ENCODE measurements around the gene DNAH5.
"Not testable (repeated sequence)": the region's sequence is repeated elsewhere in the genome, so short reads cannot be mapped to it uniquely, and the experiment has no call there.

The DNAH5 gene

GRCh38 chr5:13831351-13831750 lies 113.1 kb downstream of the DNAH5 start:
- DNase-seq: no peak

- DNase-seq: no peak
Measured at GRCh38 chr5:13830536-13830935, 114.0 kb downstream of the DNAH5 start.

- DNase-seq: no peak
Measured at GRCh38 chr5:13821366-13821765, 123.1 kb downstream of the DNAH5 start.

- DNase-seq: no peak
Measured at GRCh38 chr5:13816126-13816525, 128.4 kb downstream of the DNAH5 start.

GRCh38 chr5:13814301-13814700 lies 130.2 kb downstream of the DNAH5 start:
- DNase-seq: no peak

- DNase-seq: no peak
Measured at GRCh38 chr5:13809921-13810320, 134.6 kb downstream of the DNAH5 start.

- DNase-seq: no peak
Measured at GRCh38 chr5:13804336-13804735, 140.2 kb downstream of the DNAH5 start.

- not testable (repeated sequence) for DNase-seq
Measured at GRCh38 chr5:13798569-13798968, 145.9 kb downstream of the DNAH5 start.

GRCh38 chr5:13785781-13786415 lies 158.6 kb downstream of the DNAH5 start:
- no peak for DNase-seq

- DNase-seq: no peak
Measured at GRCh38 chr5:13783726-13784125, 160.8 kb downstream of the DNAH5 start.

GRCh38 chr5:13780081-13780480 lies 164.4 kb downstream of the DNAH5 start:
- DNase-seq: no peak

- DNase-seq: no peak
Measured at GRCh38 chr5:13773649-13774048, 170.8 kb downstream of the DNAH5 start.

- no peak for DNase-seq
Measured at GRCh38 chr5:13771011-13771571, 173.4 kb downstream of the DNAH5 start.

- DNase-seq: no peak
Measured at GRCh38 chr5:13766236-13766635, 178.3 kb downstream of the DNAH5 start.

GRCh38 chr5:13763719-13764118 lies 180.8 kb downstream of the DNAH5 start:
- DNase-seq: no peak

- DNase-seq: no peak
Measured at GRCh38 chr5:13749766-13750165, 194.7 kb downstream of the DNAH5 start.

GRCh38 chr5:13746026-13746425 lies 198.5 kb downstream of the DNAH5 start:
- DNase-seq: no peak

GRCh38 chr5:13745508-13745907 lies 199.0 kb downstream of the DNAH5 start:
- DNase-seq: no peak

GRCh38 chr5:13740471-13740870 lies 204.0 kb downstream of the DNAH5 start:
- no peak for DNase-seq

- DNase-seq: no peak
Measured at GRCh38 chr5:13739479-13739878, 205.0 kb downstream of the DNAH5 start.

GRCh38 chr5:13735691-13736090 lies 208.8 kb downstream of the DNAH5 start:
- no peak for DNase-seq

- DNase-seq: no peak
Measured at GRCh38 chr5:13731121-13731628, 213.3 kb downstream of the DNAH5 start.

- no peak for DNase-seq
Measured at GRCh38 chr5:13708906-13709305, 235.6 kb downstream of the DNAH5 start.

GRCh38 chr5:13708432-13708831 lies 236.1 kb downstream of the DNAH5 start:
- no peak for DNase-seq

GRCh38 chr5:13704396-13704795 lies 240.1 kb downstream of the DNAH5 start:
- DNase-seq: no peak
